ENCODE data around the gene KCNMB2. TPM values are rescaled to one million over a fixed set of nuclear protein-coding genes. Genes with fewer than 3 reads are reported as not detected.

Gene KCNMB2
- total and polyA plus RNA-seq, 4 experiments from 2014 or later: not detected

- intact Hi-C loops (cut with micrococcal nuclease): no loop called here
- no peak overlapping the region for H3K27ac ChIP-seq (ENCODE audit: low read depth, low read length)
- H3K36me3 Mint-ChIP-seq: no peaks in the 10 kb centered on the region
- H3K4me1 Mint-ChIP-seq: no peaks in the 10 kb centered on the region
- ChIA-PET POLR2A (ENCODE audit: partially characterized antibody) (no interaction called here), CTCF (ENCODE audit: partially characterized antibody) (no interaction called here)
- no peak overlapping the region for H3K4me3 Mint-ChIP-seq
- no peaks in the 10 kb centered on the region for H3K36me3 ChIP-seq (ENCODE audit: insufficient read depth, low read length)
- no peaks in the 10 kb centered on the region for H3K9me3 ChIP-seq (ENCODE audit: control insufficient read depth in 1 of 2, low read length in 2 of 2)
- no peak overlapping the region for H3K4me3 ChIP-seq (ENCODE audit: low read length in 2 of 2)
- no peak overlapping the region for H3K27ac Mint-ChIP-seq
- no peaks in the 10 kb centered on the region for H3K27me3 Mint-ChIP-seq
- no peaks in the 10 kb centered on the region for H3K27me3 ChIP-seq (ENCODE audit: insufficient read depth, low read length)
- no peaks in the 10 kb centered on the region for H3K4me1 ChIP-seq (ENCODE audit: insufficient read depth, low read length)
- no peak for DNase-seq
- no peaks in the 10 kb centered on the region for H3K9me3 Mint-ChIP-seq
These were observed 88.9 kb downstream of the KCNMB2 start for GRCh38 chr3:178625053-178625600.

- intact Hi-C loops (cut with micrococcal nuclease): no loop called here
- no peaks in the 10 kb centered on the region for H3K27me3 ChIP-seq (ENCODE audit: insufficient read depth, low read length)
- DNase-seq: no peak
- no peaks in the 10 kb centered on the region for H3K9me3 ChIP-seq (ENCODE audit: control insufficient read depth in 1 of 2, low read length in 2 of 2)
- Mint-ChIP-seq H3K27ac (no peak overlapping the region), H3K4me3 (no peak overlapping the region), H3K9me3 (peaks cover 0 to 5% (median 2%) of the 10 kb centered on the region in 8 donors), H3K27me3 (no peaks in the 10 kb centered on the region), H3K4me1 (no peaks in the 10 kb centered on the region), H3K36me3 (no peaks in the 10 kb centered on the region)
- CTCF ChIA-PET (ENCODE audit: partially characterized antibody): no interaction called here
- POLR2A ChIA-PET (ENCODE audit: partially characterized antibody): no interaction called here
- H3K36me3 ChIP-seq (ENCODE audit: insufficient read depth, low read length): no peaks in the 10 kb centered on the region
- H3K4me3 ChIP-seq (ENCODE audit: low read length in 2 of 2): no peak overlapping the region
- no peak overlapping the region for H3K27ac ChIP-seq (ENCODE audit: low read depth, low read length)
- no peaks in the 10 kb centered on the region for H3K4me1 ChIP-seq (ENCODE audit: insufficient read depth, low read length)
These were observed 91.8 kb downstream of the KCNMB2 start for GRCh38 chr3:178628037-178628436.

- intact Hi-C loops (cut with micrococcal nuclease): no loop called here
These were observed 93.4 kb downstream of the KCNMB2 start for GRCh38 chr3:178629430-178630178.

GRCh38 chr3:178631950-178632349 is 95.7 kb downstream of the KCNMB2 start:
- peaks cover 0 to 11% (median 6%) of the 10 kb centered on the region in 8 donors for H3K9me3 Mint-ChIP-seq
- H3K27me3 ChIP-seq (ENCODE audit: insufficient read depth, low read length): no peaks in the 10 kb centered on the region
- no peak overlapping the region for H3K27ac Mint-ChIP-seq
- ChIA-PET CTCF (ENCODE audit: partially characterized antibody) (no interaction called here), POLR2A (ENCODE audit: partially characterized antibody) (no interaction called here)
- H3K4me3 Mint-ChIP-seq: no peak overlapping the region
- H3K27me3 Mint-ChIP-seq: no peaks in the 10 kb centered on the region
- intact Hi-C loops (cut with micrococcal nuclease): no loop called here
- no peaks in the 10 kb centered on the region for H3K4me1 Mint-ChIP-seq
- no peaks in the 10 kb centered on the region for H3K4me1 ChIP-seq (ENCODE audit: insufficient read depth, low read length)
- no peak overlapping the region for H3K4me3 ChIP-seq (ENCODE audit: low read length in 2 of 2)
- no peak for DNase-seq
- no peaks in the 10 kb centered on the region for H3K36me3 ChIP-seq (ENCODE audit: insufficient read depth, low read length)
- H3K36me3 Mint-ChIP-seq: no peaks in the 10 kb centered on the region
- no peaks in the 10 kb centered on the region for H3K9me3 ChIP-seq (ENCODE audit: control insufficient read depth in 1 of 2, low read length in 2 of 2)
- no peak overlapping the region for H3K27ac ChIP-seq (ENCODE audit: low read depth, low read length)

More at GRCh38 chr3:178629430-178630178, 93.4 kb downstream of the KCNMB2 start:
- Histone ChIP-seq H3K4me1 (ENCODE audit: insufficient read depth, low read length) (no peaks in the 10 kb centered on the region), H3K36me3 (ENCODE audit: insufficient read depth, low read length) (no peaks in the 10 kb centered on the region), H3K4me3 (ENCODE audit: low read length in 2 of 2) (no peak overlapping the region), H3K27me3 (ENCODE audit: insufficient read depth, low read length) (no peaks in the 10 kb centered on the region), H3K27ac (ENCODE audit: low read depth, low read length) (no peak overlapping the region), H3K9me3 (ENCODE audit: control insufficient read depth in 1 of 2, low read length in 2 of 2) (no peaks in the 10 kb centered on the region)
- H3K4me3 Mint-ChIP-seq: no peak overlapping the region
- H3K9me3 Mint-ChIP-seq: peaks cover 0 to 11% (median 6%) of the 10 kb centered on the region in 8 donors
- H3K4me1 Mint-ChIP-seq: no peaks in the 10 kb centered on the region
- H3K27ac Mint-ChIP-seq: no peak overlapping the region
- CTCF ChIA-PET (ENCODE audit: partially characterized antibody): no interaction called here
- POLR2A ChIA-PET (ENCODE audit: partially characterized antibody): no interaction called here
- no peaks in the 10 kb centered on the region for H3K36me3 Mint-ChIP-seq
- no peak for DNase-seq
- no peaks in the 10 kb centered on the region for H3K27me3 Mint-ChIP-seq

- Histone ChIP-seq H3K27ac (ENCODE audit: low read depth, low read length) (no peak overlapping the region), H3K36me3 (ENCODE audit: insufficient read depth, low read length) (no peaks in the 10 kb centered on the region), H3K27me3 (ENCODE audit: insufficient read depth, low read length) (no peaks in the 10 kb centered on the region), H3K4me3 (ENCODE audit: low read length in 2 of 2) (no peak overlapping the region), H3K9me3 (ENCODE audit: control insufficient read depth in 1 of 2, low read length in 2 of 2) (no peaks in the 10 kb centered on the region), H3K4me1 (ENCODE audit: insufficient read depth, low read length) (no peaks in the 10 kb centered on the region)
- ChIA-PET CTCF (ENCODE audit: partially characterized antibody) (no interaction called here), POLR2A (ENCODE audit: partially characterized antibody) (no interaction called here)
- Mint-ChIP-seq H3K27ac (no peak overlapping the region), H3K36me3 (no peaks in the 10 kb centered on the region), H3K4me1 (no peaks in the 10 kb centered on the region), H3K4me3 (no peak overlapping the region), H3K9me3 (peaks cover 0 to 11% (median 6%) of the 10 kb centered on the region in 8 donors), H3K27me3 (no peaks in the 10 kb centered on the region)
- intact Hi-C loops (cut with micrococcal nuclease): no loop called here
- no peak for DNase-seq
These were observed 98.7 kb downstream of the KCNMB2 start for GRCh38 chr3:178634975-178635374.

- Mint-ChIP-seq H3K9me3 (peaks cover 0 to 8% (median 5%) of the 10 kb centered on the region in 8 donors), H3K4me3 (no peak overlapping the region), H3K27ac (no peak overlapping the region), H3K27me3 (peaks cover 0 to 2% of the 10 kb centered on the region in 2 donors), H3K36me3 (no peaks in the 10 kb centered on the region), H3K4me1 (no peaks in the 10 kb centered on the region)
- Histone ChIP-seq H3K27ac (ENCODE audit: low read depth, low read length) (no peak overlapping the region), H3K36me3 (ENCODE audit: insufficient read depth, low read length) (no peaks in the 10 kb centered on the region), H3K27me3 (ENCODE audit: insufficient read depth, low read length) (no peaks in the 10 kb centered on the region), H3K4me3 (ENCODE audit: low read length in 2 of 2) (no peak overlapping the region), H3K4me1 (ENCODE audit: insufficient read depth, low read length) (no peaks in the 10 kb centered on the region), H3K9me3 (ENCODE audit: control insufficient read depth in 1 of 2, low read length in 2 of 2) (no peaks in the 10 kb centered on the region)
- ChIA-PET POLR2A (ENCODE audit: partially characterized antibody) (no interaction called here), CTCF (ENCODE audit: partially characterized antibody) (no interaction called here)
- DNase-seq: no peak
- intact Hi-C loops (cut with micrococcal nuclease): no loop called here
These were observed 101.6 kb downstream of the KCNMB2 start for GRCh38 chr3:178637802-178638201.

GRCh38 chr3:178645503-178645902 is 109.3 kb downstream of the KCNMB2 start:
- CTCF ChIA-PET (ENCODE audit: partially characterized antibody): no interaction called here
- no peaks in the 10 kb centered on the region for H3K27me3 ChIP-seq (ENCODE audit: insufficient read depth, low read length)
- Mint-ChIP-seq H3K27me3 (peaks cover 0 to 2% of the 10 kb centered on the region in 2 donors), H3K4me1 (no peaks in the 10 kb centered on the region), H3K36me3 (no peaks in the 10 kb centered on the region), H3K4me3 (no peak overlapping the region), H3K9me3 (peaks cover 0 to 9% (median 3%) of the 10 kb centered on the region in 8 donors), H3K27ac (no peak overlapping the region)
- intact Hi-C loops (cut with micrococcal nuclease): no loop called here
- no peak for DNase-seq
- H3K27ac ChIP-seq (ENCODE audit: low read depth, low read length): no peak overlapping the region
- no peaks in the 10 kb centered on the region for H3K4me1 ChIP-seq (ENCODE audit: insufficient read depth, low read length)
- H3K9me3 ChIP-seq (ENCODE audit: control insufficient read depth in 1 of 2, low read length in 2 of 2): no peaks in the 10 kb centered on the region
- H3K36me3 ChIP-seq (ENCODE audit: insufficient read depth, low read length): no peaks in the 10 kb centered on the region
- no peak overlapping the region for H3K4me3 ChIP-seq (ENCODE audit: low read length in 2 of 2)
- POLR2A ChIA-PET (ENCODE audit: partially characterized antibody): no interaction called here
